Heart right ventricle (tissue), 16 donors: ENCODE results near the gene IL1R2. TPM values are rescaled to one million over a fixed set of nuclear protein-coding genes. Genes with fewer than 3 reads are reported as not detected.
"Not testable (repeated sequence)": the region's sequence is repeated elsewhere in the genome, so short reads cannot be mapped to it uniquely, and the experiment has no call there.

Experiments used
- ATAC-seq, 8 donors: fragments of 200-7000 bp; cut with Tn5 transposase; one replicate each; pipeline ENCODE4 v1.9.1; 2020; ENCODE audit warnings: mild to moderate bottlenecking in 8 of 8, moderate library complexity in 8 of 8, moderate number of reproducible peaks in 1 of 8
- DNase-seq, 2 donors: peaks; one replicate each; pipeline ENCODE4 v3.0.0-alpha.2; 2020
- H3K27ac ChIP-seq, 10 donors: fragments of 200-600 bp; sonication (generic) in 2 of 10; one replicate each; pipeline versions ENCODE4 v1.5.0 to v1.8.0; 2020 to 2022; ENCODE audit warnings: mild to moderate bottlenecking in 3 of 10
- H3K27me3 ChIP-seq, 7 donors: fragments of 200-600 bp; one replicate each; pipeline ENCODE4 v1.8.0; 2021 to 2022; ENCODE audit warnings: mild to moderate bottlenecking in 2 of 7
- H3K36me3 ChIP-seq, 9 donors: fragments of 200-600 bp; sonication (generic) in 1 of 9; one replicate each; pipeline versions ENCODE4 v1.5.0 to v1.8.0; 2020 to 2022; ENCODE audit warnings: mild to moderate bottlenecking in 2 of 9
- H3K4me1 ChIP-seq, 9 donors: fragments of 200-600 bp; sonication (generic) in 1 of 9; one replicate each; pipeline versions ENCODE4 v1.5.0 to v1.8.0; 2020 to 2022; ENCODE audit warnings: mild to moderate bottlenecking in 4 of 9
- H3K4me3 ChIP-seq, 10 donors: fragments of 200-600 bp; sonication (generic) in 2 of 10; one replicate each; pipeline versions ENCODE4 v1.5.0 to v1.8.0; 2020 to 2022; ENCODE audit warnings: mild to moderate bottlenecking in 7 of 10, moderate library complexity in 2 of 10
- H3K9me3 ChIP-seq, 11 donors: fragments of 200-600 bp in 10 of 11; sonication (generic) in 2 of 11; one replicate each; pipeline versions ENCODE4 v1.5.0 to v1.8.0; 2013 to 2022; ENCODE audit warnings: mild to moderate bottlenecking in 2 of 11, control low read depth in 1 of 11, moderate library complexity in 1 of 11
- WGBS, 2 donors: extraction: QIAGEN DNeasy Blood & Tissue Kit; methylation state at CpG; one replicate each; pipeline ENCODE4 v1.1.7; 2013; ENCODE audit warnings: inconsistent platforms in 1 of 2; 5-methylcytosine and 5-hydroxymethylcytosine counted together
- intact Hi-C, 10 donors: fragments of 100-400 bp; cut with DNase I; formaldehyde crosslinking; loops; one replicate each; pipeline versions ENCODE4 v1.11.1 to v1.14.2; 2022
- polyA plus RNA-seq, 2 donors: library from polyadenylated mRNA; stranded (reverse); fragments of 200-250 nt; gene quantifications; one replicate each; pipeline ENCODE4 v1.2.3, GENCODE V29; 2013
- total RNA-seq, 10 donors: library from RNA; stranded (reverse); fragmentation: NEBNext Ultra II Directional in 3 of 10; extraction: Animal tissue kit (Norgen Biotek cat#: 25700) in 3 of 10; gene quantifications; one replicate each; pipeline versions ENCODE4 v1.2.1 to v1.2.4, GENCODE V29; 2021 to 2023
- TF ChIP-seq, protein P1 (sequence below), 9 donors: fragments of 200-600 bp; sonication (generic) in 2 of 9; IDR thresholded peaks; one replicate each; pipeline versions ENCODE4 v1.5.0 to v1.8.0; 2021 to 2022; ENCODE audit warnings: antibody characterized with exemption in 9 of 9, mild to moderate bottlenecking in 5 of 9, moderate library complexity in 1 of 9
- donor health status: Arrhythmogenic right ventricular cardiomyopathy.
- donor health status: ischemic (EF 13 %, LVEDD 7.1; RV severe dilation, severe dysfunction).
- donor health status: healthy with polysubstance abuse.
- donor health status: DM: no; HTN: yes; CAD: no.
- donor health status: DM: no; HTN: no; CAD: no.
- donor health status: ischemic (EF 25% LVEDD 6.9; RV normal size, moderate dysfunction).
- donor health status: ischemic (EF 25% LVEDD 5.7; RV mildly dilated, moderate dysfunction).
- donor health status: healthy.
- donor health status: DM: yes; HTN: yes; CAD: no.
- donor health status: Ischemic cardiomyopathy.
- donor health status: ischemic (EF 35%, LVEDD 5.7; RV mildly dilated, moderate dysfunction).
- donor health status: nonischemic (EF 11% LVEDD 7.7; RV severe dilation, severe dysfunction).
- donor health status: DM: yes; HTN: yes; CAD: no.
- donor health status: PGD.
- donor health status: ischemic (EF 29% LVEDD 5.4; RV normal size, mild dysfunction).
- donor health status: nonischemic (EF 23%, LVEDD 6.1; RV moderate dilation, normal function).

The IL1R2 gene
- total and polyA plus RNA-seq, 12 donors: 0.34 to 9.4 (median 1.5) TPM; not detected in 2

DNA sequence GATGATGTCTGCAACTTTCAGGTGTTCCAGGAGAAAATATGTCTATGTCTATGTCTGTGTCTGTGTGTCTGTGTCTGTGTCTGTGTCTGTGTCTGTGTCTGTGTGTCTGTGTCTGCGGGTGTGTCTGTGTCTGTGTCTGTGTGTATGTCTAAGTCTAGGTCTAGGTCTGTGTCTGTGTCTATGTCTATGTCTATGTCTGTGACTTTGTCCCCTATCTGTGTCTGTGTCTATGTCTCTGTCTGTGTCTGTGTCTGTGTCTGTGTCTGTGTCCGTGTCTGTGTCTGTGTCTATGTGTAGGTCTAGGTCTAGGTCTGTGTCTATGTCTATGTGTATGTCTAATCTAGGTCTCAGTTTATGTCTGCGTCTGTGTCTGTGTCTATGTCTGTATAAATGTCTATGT, 10.5 kb downstream of the IL1R2 start:
- ATAC-seq: no peak
- intact Hi-C loops: loop anchor here in 3 of 10 donors (10.0 kb wide), 2 partner anchors 353 to 443 kb away; partner anchors contain the start of gene IL18R1 (in 1 of the 3)
- Histone ChIP-seq H3K36me3 (peaks cover 0 to 7% (median 0%) of the 10 kb centered on the region in 9 donors), H3K27me3 (no peaks in the 10 kb centered on the region), H3K4me1 (peaks cover 0 to 33% (median 4%) of the 10 kb centered on the region in 9 donors), H3K4me3 (no peak overlapping the region), H3K27ac (no peak overlapping the region), H3K9me3 (no peaks in the 10 kb centered on the region)
- no peak for DNase-seq
- TF ChIP-seq, protein P1, sequence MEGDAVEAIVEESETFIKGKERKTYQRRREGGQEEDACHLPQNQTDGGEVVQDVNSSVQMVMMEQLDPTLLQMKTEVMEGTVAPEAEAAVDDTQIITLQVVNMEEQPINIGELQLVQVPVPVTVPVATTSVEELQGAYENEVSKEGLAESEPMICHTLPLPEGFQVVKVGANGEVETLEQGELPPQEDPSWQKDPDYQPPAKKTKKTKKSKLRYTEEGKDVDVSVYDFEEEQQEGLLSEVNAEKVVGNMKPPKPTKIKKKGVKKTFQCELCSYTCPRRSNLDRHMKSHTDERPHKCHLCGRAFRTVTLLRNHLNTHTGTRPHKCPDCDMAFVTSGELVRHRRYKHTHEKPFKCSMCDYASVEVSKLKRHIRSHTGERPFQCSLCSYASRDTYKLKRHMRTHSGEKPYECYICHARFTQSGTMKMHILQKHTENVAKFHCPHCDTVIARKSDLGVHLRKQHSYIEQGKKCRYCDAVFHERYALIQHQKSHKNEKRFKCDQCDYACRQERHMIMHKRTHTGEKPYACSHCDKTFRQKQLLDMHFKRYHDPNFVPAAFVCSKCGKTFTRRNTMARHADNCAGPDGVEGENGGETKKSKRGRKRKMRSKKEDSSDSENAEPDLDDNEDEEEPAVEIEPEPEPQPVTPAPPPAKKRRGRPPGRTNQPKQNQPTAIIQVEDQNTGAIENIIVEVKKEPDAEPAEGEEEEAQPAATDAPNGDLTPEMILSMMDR (IDR thresholded peaks at IDR 0.05): no peak
- WGBS, 2 donors: 75 to 77% methylated on average over 3 of the region's 3 CpGs

DNA sequence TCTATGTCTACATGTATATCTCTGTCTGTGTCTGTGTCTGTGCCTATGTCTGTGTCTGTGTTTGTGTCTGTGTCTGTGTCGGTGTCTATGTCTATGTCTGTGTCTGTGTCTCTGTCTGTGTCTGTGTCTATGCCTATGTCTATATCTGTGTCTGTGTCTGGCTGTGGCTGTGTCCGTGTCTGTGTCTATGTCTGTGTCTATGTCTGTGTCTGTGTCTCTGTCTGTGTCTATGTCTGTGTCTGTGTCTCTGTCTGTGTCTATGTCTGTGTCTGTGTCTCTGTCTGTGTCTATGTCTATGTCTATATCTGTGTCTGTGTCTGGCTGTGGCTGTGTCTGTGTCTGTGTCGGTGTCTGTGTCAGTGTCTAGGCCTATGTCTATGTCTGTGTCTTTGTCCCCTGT, 11.1 kb downstream of the IL1R2 start:
- H3K4me3 ChIP-seq, H3K27me3 ChIP-seq, H3K36me3 ChIP-seq, ATAC-seq, H3K27ac ChIP-seq, H3K9me3 ChIP-seq, DNase-seq: not testable (repeated sequence)
- intact Hi-C loops: loop anchor here in 3 of 10 donors (10.0 kb wide), 2 partner anchors 352 to 442 kb away; partner anchors contain the start of gene IL18R1 (in 1 of the 3)
- H3K4me1 ChIP-seq: peaks cover 0 to 33% (median 4%) of the 10 kb centered on the region in 9 donors
- 93 to 96% methylated on average over 3 of the region's 3 CpGs for WGBS, 2 donors

DNA sequence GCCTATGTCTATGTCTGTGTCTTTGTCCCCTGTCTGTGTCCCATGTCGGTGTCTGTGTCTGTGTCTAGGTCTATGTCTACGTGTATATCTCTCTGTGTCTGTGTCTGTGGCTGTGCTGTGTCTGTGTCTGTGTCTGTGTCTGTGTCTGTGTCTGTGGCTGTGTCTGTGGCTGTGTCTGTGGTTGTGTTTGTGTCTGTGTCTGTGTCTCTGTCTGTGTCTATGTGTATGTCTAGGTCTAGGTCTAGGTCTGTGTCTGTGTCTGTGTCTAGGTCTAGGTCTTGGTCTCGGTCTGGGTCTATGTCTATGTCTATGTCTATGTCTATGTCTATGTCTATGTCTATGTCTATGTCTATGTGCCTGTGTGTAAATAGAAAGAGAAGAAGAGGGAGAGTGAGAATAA, 11.9 kb downstream of the IL1R2 start:
- no peak overlapping the region for H3K4me3 ChIP-seq
- peak overlapping the region in 1 of 10 donors; percentile 60 for H3K27ac ChIP-seq
- H3K36me3 ChIP-seq: peaks cover 0 to 3% (median 0%) of the 10 kb centered on the region in 9 donors
- DNase-seq (no peak), ATAC-seq (no peak)
- intact Hi-C loops: loop anchor here in 3 of 10 donors (10.0 kb wide), 2 partner anchors 351 to 441 kb away; partner anchors contain the start of gene IL18R1 (in 1 of the 3)
- TF ChIP-seq, protein P1 (IDR thresholded peaks at IDR 0.05): no peak
- 97% methylated on average over 3 of the region's 3 CpGs for WGBS, 2 donors
- no peaks in the 10 kb centered on the region for H3K27me3 ChIP-seq
- H3K9me3 ChIP-seq: no peaks in the 10 kb centered on the region
- peaks cover 0 to 33% (median 4%) of the 10 kb centered on the region in 9 donors for H3K4me1 ChIP-seq

DNA sequence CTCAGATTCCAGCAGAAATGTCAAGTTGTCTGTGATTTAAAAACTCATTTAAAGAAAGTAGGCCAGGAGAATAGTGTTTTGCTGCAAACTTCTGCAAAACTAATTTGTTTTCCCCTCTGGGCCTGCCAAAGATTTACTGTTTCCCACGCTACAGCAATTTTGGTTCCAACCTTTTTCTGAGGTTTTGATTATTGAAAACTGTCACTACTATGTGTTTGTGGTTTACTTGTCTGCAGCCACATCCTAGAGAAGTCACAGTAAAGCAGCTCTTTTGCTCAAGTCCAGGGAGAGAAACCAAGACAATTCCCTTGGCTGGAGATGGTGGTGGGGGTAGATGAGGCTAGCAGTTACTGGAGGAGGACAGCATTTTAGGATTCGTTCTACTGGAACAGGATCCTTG, 12.8 kb downstream of the IL1R2 start:
- ATAC-seq (peak in 4 of 8 donors; percentile 19 to 65 (median 50)), DNase-seq (no peak)
- TF ChIP-seq, protein P1 (IDR thresholded peaks at IDR 0.05): no peak
- Histone ChIP-seq H3K36me3 (peaks cover 0 to 3% (median 0%) of the 10 kb centered on the region in 9 donors), H3K27ac (peak overlapping the region in 7 of 10 donors; percentile 15 to 60 (median 35)), H3K4me3 (no peak overlapping the region), H3K27me3 (no peaks in the 10 kb centered on the region), H3K9me3 (no peaks in the 10 kb centered on the region), H3K4me1 (peaks cover 0 to 29% (median 4%) of the 10 kb centered on the region in 9 donors)
- 59 to 74% methylated on average over 2 of the region's 2 CpGs for WGBS, 2 donors
- intact Hi-C loops: loop anchor here in 3 of 10 donors (10.0 kb wide), 2 partner anchors 350 to 440 kb away; partner anchors contain the start of gene IL18R1 (in 1 of the 3)

DNA sequence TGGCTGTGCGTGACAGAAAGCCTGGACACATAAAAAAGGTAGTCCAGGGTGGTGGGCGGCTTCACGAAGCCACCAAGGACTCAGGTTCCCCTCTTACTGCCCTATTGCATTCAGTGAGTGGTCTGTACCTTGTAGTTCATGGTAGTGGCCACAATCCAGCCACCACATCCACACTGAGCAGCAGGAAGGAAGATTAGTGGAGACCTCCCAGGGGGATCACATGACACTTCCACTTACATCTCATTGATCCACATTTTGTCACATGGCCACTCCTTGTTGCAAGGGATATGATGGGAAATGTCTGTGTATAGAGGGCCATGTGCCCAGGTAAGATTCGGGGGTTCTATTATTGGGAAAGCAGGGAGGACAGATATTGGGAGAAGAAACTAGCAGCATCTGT, 13.7 kb downstream of the IL1R2 start:
- TF ChIP-seq, protein P1 (IDR thresholded peaks at IDR 0.05): no peak
- DNase-seq (no peak), ATAC-seq (peak in 1 of 8 donors; percentile 26)
- H3K9me3 ChIP-seq: no peaks in the 10 kb centered on the region
- no peaks in the 10 kb centered on the region for H3K27me3 ChIP-seq
- peak overlapping the region in 5 of 10 donors; percentile 15 to 38 (median 33) for H3K27ac ChIP-seq
- H3K4me1 ChIP-seq: peaks cover 0 to 33% (median 4%) of the 10 kb centered on the region in 9 donors
- intact Hi-C loops: loop anchor here in 5 of 10 donors (5.0 to 10.0 kb wide), 4 partner anchors 349 to 439 kb away; partner anchors contain the start of gene IL18R1 (in 2 of the 5)
- H3K36me3 ChIP-seq: no peaks in the 10 kb centered on the region
- 91 to 92% methylated on average over 4 of the region's 4 CpGs for WGBS, 2 donors
- no peak overlapping the region for H3K4me3 ChIP-seq
